ENCODE results near the gene IGFALS. TPM values are rescaled to one million over a fixed set of nuclear protein-coding genes. Genes with fewer than 3 reads are reported as not detected.

The IGFALS gene
- total and polyA plus RNA-seq, 2 donors (not counting 3 experiments of a cell fraction or from before 2014, with no cell fraction given): not detected

- DNase-seq (ENCODE audit: low read depth, low spot score): no peak
- POLR2A ChIA-PET: interaction anchor here (1.3 kb wide), 1 partner anchor 14 kb away, joined by 3 read pairs; the partner anchor contains the start of genes NUBP2 and SPSB3
- intact Hi-C loops (cut with micrococcal nuclease): no loop called here
- Histone ChIP-seq H3K9me1 (replicated peaks; ENCODE audit: control insufficient read depth, extremely low read depth, insufficient read depth, low read length) (no peaks in the 10 kb centered on the region), H3K9me3 (replicated peaks; ENCODE audit: control insufficient read depth, insufficient read depth, low read length) (no peaks in the 10 kb centered on the region), H3K4me2 (ENCODE audit: insufficient read depth, low read length) (no peak overlapping the region), H3K4me3 (replicated peaks in 1 of 3; ENCODE audit: insufficient read depth in 1 of 3, low read depth in 1 of 3, low read length in 3 of 3) (no peak overlapping the region), H3K27me3 (ENCODE audit: control insufficient read depth in 2 of 2, insufficient read depth in 2 of 2, low read length in 2 of 2) (no peaks in the 10 kb centered on the region), H3K27ac (ENCODE audit: insufficient read depth, low read depth, low read length) (no peak overlapping the region), H3K4me1 (ENCODE audit: control insufficient read depth, extremely low read depth, insufficient read depth, low read length) (peaks cover 12% of the 10 kb centered on the region), H3K9ac (replicated peaks; ENCODE audit: extremely low read depth, insufficient read depth, low read length) (no peak overlapping the region), H4K20me1 (replicated peaks; ENCODE audit: control insufficient read depth, extremely low read depth, insufficient read depth, low read length) (no peaks in the 10 kb centered on the region), H3K36me3 (ENCODE audit: control insufficient read depth in 2 of 2, extremely low read depth in 1 of 2, insufficient read depth in 2 of 2, low read length in 2 of 2) (peaks cover 3 to 40% of the 10 kb centered on the region in 2 experiments), H2AFZ (ENCODE audit: low read depth, low read length) (no peak overlapping the region), H3K79me2 (ENCODE audit: control insufficient read depth, insufficient read depth, low read length) (peaks cover 10% of the 10 kb centered on the region)
- dilution Hi-C loops (cut with MboI; ENCODE audit: extremely low pct_ligation_motif_present, low sequenced_read_pairs): no loop called here
- BruUV-seq (replicated peaks): no TSS peak
- TF ChIP-seq POLR2AphosphoS5 (IDR thresholded peaks at IDR 0.05; ENCODE audit: insufficient read depth, low read depth, low read length) (no peak), MAX (IDR thresholded peaks at IDR 0.05; ENCODE audit: insufficient read depth, insufficient read length) (no peak), EZH2 (IDR thresholded peaks at IDR 0.05; ENCODE audit: borderline replicate concordance, low read depth, low read length, severe bottlenecking) (no peak), FOS (IDR thresholded peaks at IDR 0.05; ENCODE audit: borderline replicate concordance, insufficient read depth, low read length) (no peak), POLR2A (IDR thresholded peaks at IDR 0.05; ENCODE audit: low read depth, low read length) (no peak), MYC (IDR thresholded peaks at IDR 0.05; ENCODE audit: low read depth, low read length) (no peak), JUN (IDR thresholded peaks at IDR 0.05; ENCODE audit: borderline replicate concordance, insufficient read depth, insufficient read length, low read depth) (no peak), GATA2 (IDR thresholded peaks at IDR 0.05; ENCODE audit: insufficient read depth, insufficient read length, low read depth, low read length) (no peak), CTCF (IDR thresholded peaks at IDR 0.05; ENCODE audit: extremely low read depth in 1 of 2, insufficient read depth in 1 of 2, low read depth in 1 of 2, low read length in 2 of 2) (no peak)
- CTCF ChIA-PET: interaction anchor here (1.3 to 1.5 kb wide), 2 partner anchors 63 to 275 kb away, joined by 3 to 5 read pairs; partner anchors contain the start of gene MAPK8IP3
- no peak for FAIRE-seq
These were observed 24.6 kb downstream of the IGFALS start for GRCh38 chr16:1768767-1769401.

Measured in endothelial cell of umbilical vein (primary cell).